SH-SY5Y (cell line): ENCODE results near the gene OPCML.

Source experiments
- GATA2 ChIP-seq: IDR thresholded peaks from 2 replicates; pipeline ENCODE4 v1.6.1; 2011; ENCODE audit warnings: mild to moderate bottlenecking, low read depth, low read length
- GATA3 ChIP-seq: IDR thresholded peaks from 2 replicates; pipeline ENCODE4 v1.6.1; 2011; ENCODE audit warnings: low read depth, mild to moderate bottlenecking, low read length, moderate library complexity

DNA sequence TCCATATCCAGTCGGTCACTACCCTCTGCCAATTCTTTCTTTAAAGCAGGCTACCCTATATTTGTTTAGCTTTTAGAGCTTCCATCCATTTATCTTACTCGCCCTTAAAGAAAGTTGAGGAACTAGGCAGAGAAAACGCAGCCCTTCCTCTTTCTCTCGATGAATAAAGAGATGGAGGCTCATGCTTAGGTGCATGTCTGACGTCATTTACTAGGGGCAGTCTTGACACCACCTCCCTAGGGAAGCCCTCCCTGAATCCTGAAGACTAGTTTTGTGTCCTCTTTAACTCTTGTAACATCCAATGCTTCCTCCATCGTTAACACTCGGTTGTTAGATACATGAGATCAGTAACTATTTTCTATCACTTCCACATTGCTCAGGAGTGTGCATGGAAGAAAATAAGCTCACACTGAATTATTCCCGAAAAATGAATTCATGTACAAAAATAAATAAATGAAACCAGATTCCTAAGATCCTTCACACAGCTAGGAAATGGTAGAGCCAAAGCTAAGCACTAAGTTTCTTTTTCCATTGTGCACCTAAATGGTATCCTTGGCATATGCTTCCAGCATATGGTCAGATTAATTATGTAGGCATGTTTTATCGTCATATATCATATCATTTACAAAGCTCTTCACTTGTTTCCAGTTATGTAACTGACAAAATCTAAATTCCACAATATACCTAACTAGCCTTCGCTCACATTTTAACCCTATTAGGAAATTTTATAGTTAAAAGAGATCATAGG, 291.2 kb downstream of the OPCML start:
- TF ChIP-seq GATA2 (no peak), GATA3 (no peak)
